ENCODE data around the gene SORCS2.

DNA sequence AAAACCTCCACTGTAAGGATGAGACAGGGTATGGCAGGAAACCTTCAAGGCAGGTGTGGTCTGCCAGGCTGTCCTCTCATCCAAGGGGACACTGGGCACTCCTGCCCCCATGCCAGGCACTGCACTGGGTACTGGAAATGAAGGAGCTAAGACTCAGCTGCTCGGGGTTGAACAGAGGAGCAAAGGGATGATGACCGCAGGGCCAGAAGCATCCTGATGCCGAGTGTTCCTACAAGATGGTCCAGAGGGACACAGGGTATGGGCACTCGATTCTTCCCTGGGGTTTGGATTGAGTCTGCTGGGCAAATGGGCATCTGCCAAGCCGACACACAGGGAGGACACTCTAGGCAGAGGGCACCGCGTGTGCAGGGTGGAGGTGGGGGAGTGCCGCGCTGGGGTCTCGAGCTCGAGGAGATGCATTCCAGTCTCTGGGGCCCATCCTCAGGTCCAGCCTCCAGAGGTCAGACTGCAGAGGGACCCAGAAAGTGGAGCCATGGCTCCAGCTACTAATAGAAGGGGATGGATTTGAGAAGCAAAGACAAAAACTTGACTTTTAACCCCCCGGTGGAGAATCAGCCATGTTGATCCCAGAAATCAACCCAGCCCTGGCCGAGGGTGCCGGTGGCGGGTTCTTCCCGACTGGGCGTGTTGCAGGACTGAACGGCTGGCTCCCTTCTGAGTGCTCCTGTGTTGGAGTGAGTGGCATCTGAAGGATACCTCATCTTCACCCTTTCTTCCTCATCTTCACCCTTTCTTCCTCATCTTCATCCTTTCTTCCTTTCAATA is 500.3 kb downstream of the SORCS2 start:
- no peak for TF ChIP-seq CTCF (IDR thresholded peaks at IDR 0.05)
- no peak for TF ChIP-seq POLR2A (IDR thresholded peaks at IDR 0.05)

All from right lobe of liver (tissue), 4 donors.